Measurements from ENCODE around the gene EXT2. TPM values are rescaled to one million over a fixed set of nuclear protein-coding genes. Genes with fewer than 3 reads are reported as not detected.

Gene EXT2
- polyA plus RNA-seq, 1 of the 3 experiments (the other 2 are of a cell fraction), result 92.9 TPM

DNA sequence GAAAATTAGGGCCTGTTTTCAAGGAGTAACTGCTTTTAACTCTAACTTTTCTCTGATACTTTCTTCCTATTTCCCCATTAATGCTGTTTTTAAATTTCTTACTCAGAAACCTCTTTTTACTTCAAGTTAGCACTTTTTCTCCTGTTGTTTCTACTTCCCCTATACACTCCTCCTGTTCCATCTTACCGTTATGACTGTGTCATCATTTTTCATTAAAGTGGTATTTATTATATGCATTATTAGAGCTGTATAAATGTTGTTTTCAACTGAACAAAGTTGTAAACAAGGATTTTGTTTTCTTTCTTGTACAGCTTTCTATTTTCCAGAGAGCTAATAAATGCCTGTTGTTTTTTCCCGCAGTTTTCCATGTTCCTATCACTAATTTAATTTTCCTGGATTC is 84.6 kb downstream of the EXT2 start:
- H2AFZ ChIP-seq (ENCODE audit: low read depth), result no peak overlapping the region
- peaks cover 5% of the 10 kb centered on the region for H3F3A ChIP-seq (replicated peaks; ENCODE audit: insufficient read depth)
- no peak overlapping the region for H3K4me3 ChIP-seq (ENCODE audit: low read depth in 2 of 2, low read length in 1 of 2)
- H4K20me1 ChIP-seq (ENCODE audit: insufficient read depth), result no peaks in the 10 kb centered on the region
- no peaks in the 10 kb centered on the region for H3K36me3 ChIP-seq (replicated peaks in 1 of 2; ENCODE audit: control insufficient read depth in 1 of 2, insufficient read depth in 2 of 2, low read length in 1 of 2)
- H3K79me2 ChIP-seq (ENCODE audit: insufficient read depth), result no peaks in the 10 kb centered on the region
- DNase-seq, result no peak
- H3K9ac ChIP-seq, result no peak overlapping the region
- ChIA-PET POLR2A (no interaction called here), CTCF (interaction anchor here (1.0 to 2.8 kb wide), 4 partner anchors 10 to 106 kb away, joined by 4 to 10 read pairs (median 5); no protein-coding TSS in a partner anchor)
- H3K27ac ChIP-seq (ENCODE audit: low read depth in 2 of 2, low read length in 1 of 2), result no peak overlapping the region
- H3K27me3 ChIP-seq (ENCODE audit: insufficient read depth), result no peaks in the 10 kb centered on the region
- 95% methylated on average over 2 of the region's 2 CpGs for WGBS (ENCODE audit: low lambda C conversion rate)
- no peaks in the 10 kb centered on the region for H3K9me3 ChIP-seq
- peaks cover 5 to 51% of the 10 kb centered on the region in 2 experiments; a peak in 3 of 4 replicates for H3K4me1 ChIP-seq (ENCODE audit: control insufficient read depth in 1 of 2, insufficient read depth in 2 of 2, low read depth in 1 of 2, low read length in 1 of 2)
- TF ChIP-seq, protein P1, sequence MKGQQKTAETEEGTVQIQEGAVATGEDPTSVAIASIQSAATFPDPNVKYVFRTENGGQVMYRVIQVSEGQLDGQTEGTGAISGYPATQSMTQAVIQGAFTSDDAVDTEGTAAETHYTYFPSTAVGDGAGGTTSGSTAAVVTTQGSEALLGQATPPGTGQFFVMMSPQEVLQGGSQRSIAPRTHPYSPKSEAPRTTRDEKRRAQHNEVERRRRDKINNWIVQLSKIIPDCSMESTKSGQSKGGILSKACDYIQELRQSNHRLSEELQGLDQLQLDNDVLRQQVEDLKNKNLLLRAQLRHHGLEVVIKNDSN (IDR thresholded peaks at IDR 0.05; ENCODE audit: borderline replicate concordance, low read depth), result no peak
- TF ChIP-seq RAD21 (IDR thresholded peaks at IDR 0.05; ENCODE audit: low read length) (no peak), RFX5 (IDR thresholded peaks at IDR 0.05; ENCODE audit: low read length) (no peak), EP300 (IDR thresholded peaks at IDR 0.05; ENCODE audit: borderline replicate concordance in 1 of 2, low read depth in 1 of 2, low read length in 1 of 2) (no peak), SMC3 (IDR thresholded peaks at IDR 0.05; ENCODE audit: low read depth, low read length) (no peak), TAF1 (IDR thresholded peaks at IDR 0.05; ENCODE audit: borderline replicate concordance, low read depth, low read length) (no peak), MXI1 (IDR thresholded peaks at IDR 0.05; ENCODE audit: low read depth, low read length) (no peak), EZH2phosphoT487 (IDR thresholded peaks at IDR 0.05; ENCODE audit: borderline replicate concordance, low read depth) (no peak), ELF1 (IDR thresholded peaks at IDR 0.05) (no peak), NFIC (IDR thresholded peaks at IDR 0.05; ENCODE audit: borderline replicate concordance) (no peak), YY1 (IDR thresholded peaks at IDR 0.05; ENCODE audit: low read depth) (no peak), FOXJ3 (CRISPR knock-in tag; IDR thresholded peaks at IDR 0.05) (no peak), GABPA (IDR thresholded peaks at IDR 0.05; ENCODE audit: low read depth) (no peak), SIN3A (IDR thresholded peaks at IDR 0.05; ENCODE audit: borderline replicate concordance, low read depth, low read length) (no peak), NRF1 (IDR thresholded peaks at IDR 0.05; ENCODE audit: low read depth, low read length) (no peak), POLR2AphosphoS5 (IDR thresholded peaks at IDR 0.05; ENCODE audit: low read depth, low read length) (no peak)
- TF ChIP-seq, protein P2, sequence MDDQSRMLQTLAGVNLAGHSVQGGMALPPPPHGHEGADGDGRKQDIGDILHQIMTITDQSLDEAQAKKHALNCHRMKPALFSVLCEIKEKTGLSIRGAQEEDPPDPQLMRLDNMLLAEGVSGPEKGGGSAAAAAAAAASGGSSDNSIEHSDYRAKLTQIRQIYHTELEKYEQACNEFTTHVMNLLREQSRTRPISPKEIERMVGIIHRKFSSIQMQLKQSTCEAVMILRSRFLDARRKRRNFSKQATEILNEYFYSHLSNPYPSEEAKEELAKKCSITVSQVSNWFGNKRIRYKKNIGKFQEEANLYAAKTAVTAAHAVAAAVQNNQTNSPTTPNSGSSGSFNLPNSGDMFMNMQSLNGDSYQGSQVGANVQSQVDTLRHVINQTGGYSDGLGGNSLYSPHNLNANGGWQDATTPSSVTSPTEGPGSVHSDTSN (IDR thresholded peaks at IDR 0.05), result no peak
- no peaks in the 10 kb centered on the region for H3K9me2 ChIP-seq
- H3K4me2 ChIP-seq, result no peak overlapping the region

DNA sequence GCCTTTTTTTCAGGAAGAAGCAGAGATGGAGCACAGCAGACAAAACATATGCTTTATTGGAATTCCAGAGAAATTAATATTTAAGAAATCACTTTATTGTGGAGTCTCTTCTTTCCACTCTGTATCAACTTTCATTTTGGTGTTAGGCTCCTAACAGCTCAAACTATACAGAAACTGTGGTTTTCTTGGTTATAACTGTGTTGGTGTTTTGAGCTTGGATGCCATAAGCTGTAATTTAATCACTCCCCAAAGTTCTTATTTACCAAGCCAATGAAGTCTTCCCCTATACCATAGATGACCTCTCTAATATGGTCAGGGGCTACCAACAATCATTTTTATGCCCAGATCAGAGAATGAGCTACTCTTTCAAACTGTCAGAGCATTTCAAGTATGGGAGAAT is 90.0 kb downstream of the EXT2 start:
- Histone ChIP-seq H3K79me2 (ENCODE audit: insufficient read depth) (no peaks in the 10 kb centered on the region), H2AFZ (ENCODE audit: low read depth) (no peak overlapping the region), H3F3A (replicated peaks; ENCODE audit: insufficient read depth) (no peaks in the 10 kb centered on the region), H3K27ac (ENCODE audit: low read depth in 2 of 2, low read length in 1 of 2) (no peak overlapping the region), H3K9ac (no peak overlapping the region), H3K4me2 (no peak overlapping the region), H3K9me2 (no peaks in the 10 kb centered on the region), H3K4me3 (ENCODE audit: low read depth in 2 of 2, low read length in 1 of 2) (no peak overlapping the region), H3K4me1 (ENCODE audit: control insufficient read depth in 1 of 2, insufficient read depth in 2 of 2, low read depth in 1 of 2, low read length in 1 of 2) (peaks cover 7 to 43% of the 10 kb centered on the region in 2 experiments; a peak in 3 of 4 replicates), H3K9me3 (peaks cover 13% of the 10 kb centered on the region; the same call in 1 of the 2 replicates), H4K20me1 (ENCODE audit: insufficient read depth) (no peaks in the 10 kb centered on the region), H3K36me3 (replicated peaks in 1 of 2; ENCODE audit: control insufficient read depth in 1 of 2, insufficient read depth in 2 of 2, low read length in 1 of 2) (peaks cover 0 to 11% of the 10 kb centered on the region in 2 experiments), H3K27me3 (ENCODE audit: insufficient read depth) (no peaks in the 10 kb centered on the region)
- TF ChIP-seq GATA2 (CRISPR knock-in tag; IDR thresholded peaks at IDR 0.05) (no peak), RXRA (IDR thresholded peaks at IDR 0.05; ENCODE audit: borderline replicate concordance, low read depth) (no peak), RAD21 (IDR thresholded peaks at IDR 0.05; ENCODE audit: low read length) (no peak)
- TF ChIP-seq, protein P3, sequence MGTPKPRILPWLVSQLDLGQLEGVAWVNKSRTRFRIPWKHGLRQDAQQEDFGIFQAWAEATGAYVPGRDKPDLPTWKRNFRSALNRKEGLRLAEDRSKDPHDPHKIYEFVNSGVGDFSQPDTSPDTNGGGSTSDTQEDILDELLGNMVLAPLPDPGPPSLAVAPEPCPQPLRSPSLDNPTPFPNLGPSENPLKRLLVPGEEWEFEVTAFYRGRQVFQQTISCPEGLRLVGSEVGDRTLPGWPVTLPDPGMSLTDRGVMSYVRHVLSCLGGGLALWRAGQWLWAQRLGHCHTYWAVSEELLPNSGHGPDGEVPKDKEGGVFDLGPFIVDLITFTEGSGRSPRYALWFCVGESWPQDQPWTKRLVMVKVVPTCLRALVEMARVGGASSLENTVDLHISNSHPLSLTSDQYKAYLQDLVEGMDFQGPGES (IDR thresholded peaks at IDR 0.05; ENCODE audit: low read depth, low read length), result no peak
- TF ChIP-seq, protein P2 (IDR thresholded peaks at IDR 0.05), result no peak
- POLR2A ChIA-PET, result no interaction called here
- DNase-seq, result no peak
- CTCF ChIA-PET, result interaction anchor here (0.9 to 1.8 kb wide), 2 partner anchors 15 to 44 kb away, joined by 3 to 4 read pairs; no protein-coding TSS in a partner anchor
